Ectodermal cell (in vitro differentiated cells): Measurements from ENCODE around the gene SMIM29. TPM values are rescaled to one million over a fixed set of nuclear protein-coding genes. Genes with fewer than 3 reads are reported as not detected.
A peak's percentile ranks its signal among the peaks of the same experiment; 100 is the strongest.

Source experiments
- H3K27ac ChIP-seq: 2 replicates; pipeline ENCODE4 v1.7.0; 2013; ENCODE audit warnings: mild to moderate bottlenecking, low read depth, low read length; ENCODE audit not compliant: insufficient read depth, poor library complexity, severe bottlenecking
- H3K27me3 ChIP-seq: 2 replicates; pipeline ENCODE4 v1.7.0; 2013; ENCODE audit warnings: mild to moderate bottlenecking, low read length; ENCODE audit not compliant: insufficient read depth, control insufficient read depth, poor library complexity, severe bottlenecking
- H3K36me3 ChIP-seq: one replicate; pipeline ENCODE4 v1.7.0; 2013; ENCODE audit warnings: low read length; ENCODE audit not compliant: control insufficient read depth, insufficient read depth
- H3K4me1 ChIP-seq: one replicate; pipeline ENCODE4 v1.7.0; 2013; ENCODE audit warnings: low read length; ENCODE audit not compliant: control insufficient read depth, insufficient read depth
- H3K4me3 ChIP-seq: 2 replicates; pipeline ENCODE4 v1.7.0; 2013; ENCODE audit warnings: low read depth, low read length, control low read depth; ENCODE audit not compliant: insufficient read depth
- H3K9me3 ChIP-seq: 2 replicates; pipeline ENCODE4 v1.7.0; 2013; ENCODE audit warnings: mild to moderate bottlenecking, low read length, moderate library complexity; ENCODE audit not compliant: control insufficient read depth
- WGBS, 2 experiments: methylation state at CpG; one replicate each; pipeline ENCODE4 v1.1.7; 2013; ENCODE audit warnings: missing lambda C conversion rate in 2 of 2; 5-methylcytosine and 5-hydroxymethylcytosine counted together
- polyA plus RNA-seq, 4 experiments: library from polyadenylated mRNA; stranded (reverse); fragments of 50-300 nt; gene quantifications; one replicate each; pipeline ENCODE4 v1.2.3, GENCODE V29; 2013

Gene SMIM29
- 9.8 TPM for polyA plus RNA-seq (2013, experiment 1 of 4)
- 6.0 TPM for polyA plus RNA-seq (2013, experiment 2 of 4)
- polyA plus RNA-seq (2013, experiment 3 of 4) = 9.9 TPM
- 11.2 TPM for polyA plus RNA-seq (2013, experiment 4 of 4)

GRCh38 chr6:34248727-34249468 lies at the start of gene SMIM29:
Gene SMIM29 (minus strand): TSS chr6:34249006. CDS start chr6:34247791, 1,215 bp downstream.
- H3K4me1 ChIP-seq = peaks cover 12% of the 10 kb centered on the region
- no peaks in the 10 kb centered on the region for H3K27me3 ChIP-seq
- H3K4me3 ChIP-seq = peak within 1 kb of the TSS; percentile 63
- no peaks in the 10 kb centered on the region for H3K9me3 ChIP-seq
- H3K27ac ChIP-seq = peak within 1 kb of the TSS; percentile 72
- H3K36me3 ChIP-seq = peaks cover 5% of the 10 kb centered on the region
- 1% methylated on average over 79 of the region's 79 CpGs for WGBS, 2 experiments

- no peaks in the 10 kb centered on the region for H3K9me3 ChIP-seq
- no peaks in the 10 kb centered on the region for H3K4me1 ChIP-seq
- peaks cover 14% of the 10 kb centered on the region for H3K36me3 ChIP-seq
- H3K27me3 ChIP-seq = no peaks in the 10 kb centered on the region
- WGBS, 2 experiments = 94 to 98% methylated on average over 3 of the region's 3 CpGs
- no peak overlapping the region for H3K27ac ChIP-seq
- H3K4me3 ChIP-seq = no peak overlapping the region
These were observed 46.9 kb upstream of the SMIM29 start for GRCh38 chr6:34295721-34296120.

GRCh38 chr6:34292954-34293353 lies 44.1 kb upstream of the SMIM29 start:
- H3K36me3 ChIP-seq = peaks cover 14% of the 10 kb centered on the region
- no peaks in the 10 kb centered on the region for H3K4me1 ChIP-seq
- H3K27me3 ChIP-seq = no peaks in the 10 kb centered on the region
- H3K9me3 ChIP-seq = no peaks in the 10 kb centered on the region
- no peak overlapping the region for H3K4me3 ChIP-seq
- WGBS, 2 experiments = 95 to 98% methylated on average over 3 of the region's 3 CpGs
- H3K27ac ChIP-seq = no peak overlapping the region

GRCh38 chr6:34289137-34289536 lies 40.3 kb upstream of the SMIM29 start:
- Histone ChIP-seq H3K27me3 (no peaks in the 10 kb centered on the region), H3K4me3 (no peak overlapping the region), H3K36me3 (peaks cover 11% of the 10 kb centered on the region), H3K4me1 (no peaks in the 10 kb centered on the region), H3K9me3 (no peaks in the 10 kb centered on the region), H3K27ac (no peak overlapping the region)
- 93% methylated on average over 11 of the region's 11 CpGs for WGBS, 2 experiments

- WGBS, 2 experiments = 92 to 94% methylated on average over 4 to 5 of the region's 5 CpGs
- Histone ChIP-seq H3K27ac (no peak overlapping the region), H3K27me3 (no peaks in the 10 kb centered on the region), H3K4me3 (no peak overlapping the region), H3K4me1 (no peaks in the 10 kb centered on the region), H3K36me3 (peaks cover 11% of the 10 kb centered on the region), H3K9me3 (no peaks in the 10 kb centered on the region)
These were observed 39.8 kb upstream of the SMIM29 start for GRCh38 chr6:34288581-34288980.

GRCh38 chr6:34285448-34286164 lies 36.8 kb upstream of the SMIM29 start:
- H3K27ac ChIP-seq = no peak overlapping the region
- no peaks in the 10 kb centered on the region for H3K9me3 ChIP-seq
- WGBS, 2 experiments = 94% methylated on average over 4 of the region's 4 CpGs
- no peaks in the 10 kb centered on the region for H3K27me3 ChIP-seq
- no peaks in the 10 kb centered on the region for H3K36me3 ChIP-seq
- no peaks in the 10 kb centered on the region for H3K4me1 ChIP-seq
- no peak overlapping the region for H3K4me3 ChIP-seq

GRCh38 chr6:34284563-34285447 lies 36.0 kb upstream of the SMIM29 start:
- Histone ChIP-seq H3K9me3 (no peaks in the 10 kb centered on the region), H3K27ac (no peak overlapping the region), H3K36me3 (no peaks in the 10 kb centered on the region), H3K27me3 (no peaks in the 10 kb centered on the region), H3K4me1 (no peaks in the 10 kb centered on the region), H3K4me3 (no peak overlapping the region)
- WGBS, 2 experiments = 84 to 93% methylated on average over 4 of the region's 4 CpGs

GRCh38 chr6:34281702-34282334 lies 33.0 kb upstream of the SMIM29 start:
- 95 to 96% methylated on average over 6 of the region's 6 CpGs for WGBS, 2 experiments
- no peaks in the 10 kb centered on the region for H3K4me1 ChIP-seq
- no peaks in the 10 kb centered on the region for H3K9me3 ChIP-seq
- no peak overlapping the region for H3K27ac ChIP-seq
- H3K4me3 ChIP-seq = no peak overlapping the region
- H3K27me3 ChIP-seq = no peaks in the 10 kb centered on the region
- no peaks in the 10 kb centered on the region for H3K36me3 ChIP-seq

GRCh38 chr6:34280216-34280615 lies 31.4 kb upstream of the SMIM29 start:
- WGBS, 2 experiments = 93 to 98% methylated on average over 4 of the region's 4 CpGs

More at GRCh38 chr6:34280216-34280615, 31.4 kb upstream of the SMIM29 start:
- Histone ChIP-seq H3K4me3 (no peak overlapping the region), H3K9me3 (no peaks in the 10 kb centered on the region), H3K27me3 (no peaks in the 10 kb centered on the region), H3K4me1 (no peaks in the 10 kb centered on the region), H3K27ac (no peak overlapping the region), H3K36me3 (no peaks in the 10 kb centered on the region)
